ENCODE measurements around the gene ENDOD1. TPM values are rescaled to one million over a fixed set of nuclear protein-coding genes. Genes with fewer than 3 reads are reported as not detected.

Gene ENDOD1
- total RNA-seq (2022) (10.8 and 11.4 TPM in 2 replicates), Bru-seq, nascent RNA (percentile 48 among the genes with signal in this experiment), BruChase-seq, experiment 1, labeled RNA remaining after a 6-hour chase (percentile 67 among the genes with signal in this experiment), BruChase-seq, experiment 2, labeled RNA remaining after a 2-hour chase (percentile 54 among the genes with signal in this experiment)
- long read RNA-seq, full-length matches to known transcripts, result 27 of 30 reads
- long read RNA-seq, partial matches to known transcripts, result 0 of 30 reads
- long read RNA-seq, other reads (novel, unspliced or antisense), result 3 of 30 reads

DNA sequence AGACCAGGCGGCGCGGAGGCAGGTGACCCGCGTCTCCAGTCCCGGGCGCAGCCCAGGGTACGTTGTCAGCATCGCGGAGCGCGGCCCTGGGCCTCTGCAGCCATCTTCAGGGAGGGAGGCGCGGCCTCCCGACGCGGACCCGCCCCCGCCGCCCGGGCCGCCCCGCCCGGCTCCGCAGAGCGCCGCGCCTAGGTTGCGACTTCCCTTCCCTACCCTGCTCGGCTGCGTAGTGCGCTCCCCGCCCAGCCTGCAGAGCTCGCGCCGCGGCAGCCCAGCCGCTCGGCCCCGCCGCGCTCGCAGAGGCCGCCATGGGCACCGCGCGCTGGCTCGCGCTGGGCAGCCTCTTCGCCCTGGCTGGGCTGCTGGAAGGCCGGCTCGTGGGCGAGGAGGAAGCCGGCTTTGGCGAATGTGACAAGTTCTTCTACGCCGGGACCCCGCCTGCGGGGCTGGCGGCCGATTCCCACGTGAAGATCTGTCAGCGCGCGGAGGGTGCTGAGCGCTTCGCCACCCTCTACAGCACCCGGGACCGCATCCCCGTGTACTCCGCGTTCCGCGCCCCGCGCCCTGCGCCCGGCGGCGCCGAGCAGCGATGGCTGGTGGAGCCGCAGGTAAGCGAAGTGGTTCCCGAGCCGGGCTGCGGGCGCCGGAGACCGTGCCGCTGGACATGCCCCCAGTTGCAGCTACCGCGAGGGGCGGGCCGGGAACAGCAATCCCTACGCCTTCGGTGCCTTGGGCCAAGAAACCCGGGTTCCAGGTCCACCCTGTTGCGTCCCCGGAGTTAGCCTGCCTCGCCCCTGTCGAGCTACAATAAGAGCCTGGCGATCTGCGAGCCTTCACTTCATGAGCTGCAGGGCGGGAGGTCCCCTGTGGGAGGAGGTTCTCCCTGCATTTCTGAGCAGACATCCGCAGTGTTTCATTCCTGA lies at the start of gene ENDOD1:
Gene ENDOD1 (plus strand): TSS at position 227 of the 923 bp plus-strand sequence. CDS start 82 bp downstream, at position 309.
- ChIA-PET POLR2A (interaction anchor here (0.6 to 10.3 kb wide), 22 partner anchors 9 to 700 kb away, joined by 3 to 123 read pairs (median 6); partner anchors contain the start of genes AMOTL1, CEP57, CWC15 and FAM76B), CTCF (interaction anchor here (0.5 to 5.7 kb wide), 17 partner anchors 9 to 463 kb away, joined by 3 to 50 read pairs (median 3); partner anchors contain the start of gene SRSF8)
- intact Hi-C loops (cut with micrococcal nuclease), result loop anchor here (1.0 kb wide), 1 partner anchor 22 kb away; no protein-coding TSS in a partner anchor
- Mint-ChIP-seq H3K27me3 (ENCODE audit: insufficient read depth, unreplicated experiment) (no peaks in the 10 kb centered on the region), H3K36me3 (ENCODE audit: insufficient read depth, unreplicated experiment) (no peaks in the 10 kb centered on the region), H3K4me3 (ENCODE audit: unreplicated experiment) (peak within 1 kb of the TSS; percentile 85), H3K4me1 (ENCODE audit: insufficient read depth, unreplicated experiment) (peaks cover 36% of the 10 kb centered on the region), H3K27ac (ENCODE audit: low read depth, unreplicated experiment) (peak within 1 kb of the TSS; percentile 64), H3K9me3 (ENCODE audit: unreplicated experiment) (no peaks in the 10 kb centered on the region)
- DNase-seq (ENCODE audit: unreplicated experiment), result peak; percentile 80
- TF ChIP-seq, protein P1, sequence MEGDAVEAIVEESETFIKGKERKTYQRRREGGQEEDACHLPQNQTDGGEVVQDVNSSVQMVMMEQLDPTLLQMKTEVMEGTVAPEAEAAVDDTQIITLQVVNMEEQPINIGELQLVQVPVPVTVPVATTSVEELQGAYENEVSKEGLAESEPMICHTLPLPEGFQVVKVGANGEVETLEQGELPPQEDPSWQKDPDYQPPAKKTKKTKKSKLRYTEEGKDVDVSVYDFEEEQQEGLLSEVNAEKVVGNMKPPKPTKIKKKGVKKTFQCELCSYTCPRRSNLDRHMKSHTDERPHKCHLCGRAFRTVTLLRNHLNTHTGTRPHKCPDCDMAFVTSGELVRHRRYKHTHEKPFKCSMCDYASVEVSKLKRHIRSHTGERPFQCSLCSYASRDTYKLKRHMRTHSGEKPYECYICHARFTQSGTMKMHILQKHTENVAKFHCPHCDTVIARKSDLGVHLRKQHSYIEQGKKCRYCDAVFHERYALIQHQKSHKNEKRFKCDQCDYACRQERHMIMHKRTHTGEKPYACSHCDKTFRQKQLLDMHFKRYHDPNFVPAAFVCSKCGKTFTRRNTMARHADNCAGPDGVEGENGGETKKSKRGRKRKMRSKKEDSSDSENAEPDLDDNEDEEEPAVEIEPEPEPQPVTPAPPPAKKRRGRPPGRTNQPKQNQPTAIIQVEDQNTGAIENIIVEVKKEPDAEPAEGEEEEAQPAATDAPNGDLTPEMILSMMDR (IDR thresholded peaks at IDR 0.05; ENCODE audit: unreplicated experiment), result no peak
- no TSS peak for BruUV-seq (replicated peaks)

DNA sequence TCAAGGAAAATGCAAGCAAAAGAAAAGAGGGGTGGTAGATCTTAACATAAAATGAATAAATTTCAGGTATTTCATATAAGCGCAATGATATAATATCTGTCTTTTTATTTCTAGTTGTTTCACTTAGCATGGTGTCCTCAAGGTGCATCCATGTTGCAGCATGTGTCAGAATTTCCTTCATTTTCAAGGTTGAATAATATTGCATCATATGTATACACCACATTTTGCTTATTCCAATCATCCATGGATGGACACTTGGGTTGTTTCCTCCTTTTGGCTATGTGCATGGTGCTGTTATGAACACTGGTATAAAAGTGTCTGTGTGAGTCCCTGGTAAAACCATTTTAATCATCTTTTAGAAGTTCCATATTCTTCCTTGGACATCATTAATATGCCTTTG lies 47.4 kb upstream of the ENDOD1 start:
- Mint-ChIP-seq H3K36me3 (ENCODE audit: insufficient read depth, unreplicated experiment) (peaks cover 4% of the 10 kb centered on the region), H3K27ac (ENCODE audit: low read depth, unreplicated experiment) (no peak overlapping the region), H3K4me1 (ENCODE audit: insufficient read depth, unreplicated experiment) (no peaks in the 10 kb centered on the region), H3K4me3 (ENCODE audit: unreplicated experiment) (no peak overlapping the region), H3K9me3 (ENCODE audit: unreplicated experiment) (peaks cover 8% of the 10 kb centered on the region), H3K27me3 (ENCODE audit: insufficient read depth, unreplicated experiment) (peaks cover 36% of the 10 kb centered on the region)
- POLR2A ChIA-PET, result interaction anchor here (1.4 kb wide), 1 partner anchor 26 kb away, joined by 5 read pairs; no protein-coding TSS in a partner anchor
- BruUV-seq (replicated peaks), result no TSS peak
- CTCF ChIA-PET, result interaction anchor here (0.6 kb wide), 1 partner anchor 114 kb away, joined by 3 read pairs; no protein-coding TSS in a partner anchor
- no peak for DNase-seq (ENCODE audit: unreplicated experiment)
- intact Hi-C loops (cut with micrococcal nuclease), result no loop called here
- TF ChIP-seq, protein P1 (IDR thresholded peaks at IDR 0.05; ENCODE audit: unreplicated experiment), result no peak

DNA sequence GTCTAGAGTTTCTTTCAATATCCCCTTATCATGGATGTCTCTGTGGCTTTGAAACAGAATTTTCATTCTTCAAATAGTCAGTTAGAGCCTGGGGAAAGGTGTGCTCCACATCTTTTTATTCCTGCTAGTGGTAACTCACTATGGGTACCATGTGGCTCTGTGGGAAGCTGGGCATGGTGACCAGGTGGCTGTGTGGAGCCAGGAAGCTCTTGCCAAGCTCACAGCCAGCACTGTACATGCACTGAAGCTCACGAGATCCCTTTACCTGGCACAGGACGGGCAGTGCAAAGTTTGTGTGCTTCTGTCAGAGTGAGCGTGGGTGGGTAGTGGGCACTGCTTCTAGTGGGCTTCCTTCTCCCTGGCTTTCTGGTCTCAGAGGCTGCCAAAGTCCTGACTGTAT lies 46.7 kb upstream of the ENDOD1 start:
- peaks cover 6% of the 10 kb centered on the region for H3K9me3 Mint-ChIP-seq (ENCODE audit: unreplicated experiment)
- H3K4me3 Mint-ChIP-seq (ENCODE audit: unreplicated experiment), result no peak overlapping the region
- H3K27ac Mint-ChIP-seq (ENCODE audit: low read depth, unreplicated experiment), result no peak overlapping the region
- ChIA-PET CTCF (no interaction called here), POLR2A (interaction anchor here (0.7 to 1.4 kb wide), 2 partner anchors 26 to 748 kb away, joined by 3 to 5 read pairs; no protein-coding TSS in a partner anchor)
- no peaks in the 10 kb centered on the region for H3K4me1 Mint-ChIP-seq (ENCODE audit: insufficient read depth, unreplicated experiment)
- no peak for DNase-seq (ENCODE audit: unreplicated experiment)
- H3K27me3 Mint-ChIP-seq (ENCODE audit: insufficient read depth, unreplicated experiment), result peaks cover 36% of the 10 kb centered on the region
- no TSS peak for BruUV-seq (replicated peaks)
- TF ChIP-seq, protein P1 (IDR thresholded peaks at IDR 0.05; ENCODE audit: unreplicated experiment), result no peak
- H3K36me3 Mint-ChIP-seq (ENCODE audit: insufficient read depth, unreplicated experiment), result peaks cover 4% of the 10 kb centered on the region
- intact Hi-C loops (cut with micrococcal nuclease), result no loop called here

DNA sequence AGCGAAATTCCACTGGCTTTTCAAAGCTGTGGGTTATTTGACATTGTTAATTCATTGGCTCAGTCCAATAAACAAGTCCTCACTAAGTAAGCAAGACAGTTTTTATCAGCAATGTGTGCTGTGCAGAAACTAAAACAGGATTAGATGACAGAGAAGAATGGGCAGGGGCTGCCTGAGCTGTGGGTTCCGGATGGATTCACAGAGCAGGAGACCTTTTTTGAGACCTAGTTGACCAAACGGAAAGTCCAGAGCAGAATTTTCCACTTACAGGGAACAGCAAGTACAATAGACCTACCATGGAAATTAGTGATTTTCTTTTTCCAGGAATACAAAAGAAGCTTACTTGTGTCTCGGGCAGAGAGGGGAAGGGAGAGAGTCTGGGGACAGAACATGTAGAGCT lies 45.6 kb upstream of the ENDOD1 start:
- Mint-ChIP-seq H3K36me3 (ENCODE audit: insufficient read depth, unreplicated experiment) (no peaks in the 10 kb centered on the region), H3K4me1 (ENCODE audit: insufficient read depth, unreplicated experiment) (no peaks in the 10 kb centered on the region), H3K4me3 (ENCODE audit: unreplicated experiment) (no peak overlapping the region), H3K27ac (ENCODE audit: low read depth, unreplicated experiment) (no peak overlapping the region), H3K9me3 (ENCODE audit: unreplicated experiment) (no peaks in the 10 kb centered on the region), H3K27me3 (ENCODE audit: insufficient read depth, unreplicated experiment) (peaks cover 47% of the 10 kb centered on the region)
- POLR2A ChIA-PET, result interaction anchor here (0.7 to 1.2 kb wide), 2 partner anchors 23 to 747 kb away, joined by 3 to 9 read pairs; partner anchors contain the start of gene SRSF8
- intact Hi-C loops (cut with micrococcal nuclease), result no loop called here
- DNase-seq (ENCODE audit: unreplicated experiment), result no peak
- TF ChIP-seq, protein P1 (IDR thresholded peaks at IDR 0.05; ENCODE audit: unreplicated experiment), result no peak
- BruUV-seq (replicated peaks), result no TSS peak
- CTCF ChIA-PET, result no interaction called here

Measured in MCF 10A (cell line).